ENCODE data around the gene NRROS.
"Not testable (repeated sequence)": the region's sequence is repeated elsewhere in the genome, so short reads cannot be mapped to it uniquely, and the experiment has no call there.

NRROS gene

GRCh38 chr3:196639483-196640296 lies at the start of gene NRROS:
Gene NRROS (plus strand): TSS chr3:196639694. CDS start chr3:196654540, 14,846 bp downstream.
- DNase-seq: peak; percentile 66

DNA sequence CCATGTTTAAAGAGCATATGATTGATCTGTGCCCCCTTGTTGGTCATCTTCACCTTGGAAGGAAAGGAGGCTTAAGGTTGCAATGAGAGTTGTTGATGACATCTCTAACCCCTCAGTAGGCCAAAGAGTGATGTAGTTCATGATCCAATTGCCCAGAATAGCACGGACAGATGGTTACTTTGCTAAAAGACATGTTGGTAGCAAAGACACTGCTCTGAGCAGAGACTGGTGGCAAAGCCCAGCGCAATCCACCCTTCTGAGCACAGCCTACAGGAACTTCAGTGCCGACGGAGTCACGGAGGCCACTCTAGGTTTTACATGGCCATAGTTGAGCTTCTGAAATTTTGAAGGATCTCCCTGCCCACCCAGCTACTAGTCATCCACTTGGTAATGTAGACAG lies 49.2 kb upstream of the NRROS start:
- DNase-seq: no peak

- no peak for DNase-seq
Measured at GRCh38 chr3:196596355-196596754, 43.1 kb upstream of the NRROS start.

GRCh38 chr3:196597971-196598733 lies 41.3 kb upstream of the NRROS start:
- DNase-seq: peak; percentile 44

GRCh38 chr3:196599734-196600128 lies 39.8 kb upstream of the NRROS start:
- DNase-seq: no peak

DNA sequence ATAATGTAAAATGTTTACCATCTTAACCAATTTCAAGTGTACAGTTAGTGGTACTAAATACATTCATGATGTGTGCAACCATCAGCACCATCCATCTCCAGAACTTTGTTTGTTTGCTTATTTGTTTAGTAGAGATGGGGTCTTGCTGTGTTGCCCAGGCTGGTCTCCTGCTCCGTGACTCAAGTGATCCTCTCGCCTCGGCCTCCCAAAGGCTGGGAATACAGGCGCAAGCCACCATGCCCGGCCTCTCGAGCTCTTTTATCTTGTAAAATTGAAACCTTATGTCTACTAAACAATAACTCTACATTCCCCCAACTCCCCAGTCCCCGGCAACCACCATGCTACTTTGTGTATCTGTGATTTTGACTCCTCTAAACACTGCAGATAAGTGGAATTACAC lies 39.1 kb upstream of the NRROS start:
- DNase-seq: no peak

DNA sequence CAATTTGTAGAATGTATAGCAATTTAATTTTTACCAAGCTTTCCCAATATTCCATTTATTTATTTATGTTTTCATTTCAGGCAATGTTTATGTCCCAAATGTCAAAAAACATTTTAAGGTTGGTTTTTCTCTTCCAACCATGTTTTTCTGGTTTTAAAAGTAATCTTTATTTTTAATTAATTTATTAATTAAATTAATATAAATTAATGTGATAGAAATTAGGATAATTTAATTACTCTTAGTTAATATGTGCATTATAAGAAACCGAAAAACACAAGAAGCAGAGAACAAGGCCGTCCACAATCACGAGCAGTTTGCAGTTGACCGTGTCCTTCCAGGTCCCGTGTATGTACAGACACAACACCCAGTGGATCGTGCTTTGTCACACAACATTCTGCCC lies 36.8 kb upstream of the NRROS start:
- no peak for DNase-seq

DNA sequence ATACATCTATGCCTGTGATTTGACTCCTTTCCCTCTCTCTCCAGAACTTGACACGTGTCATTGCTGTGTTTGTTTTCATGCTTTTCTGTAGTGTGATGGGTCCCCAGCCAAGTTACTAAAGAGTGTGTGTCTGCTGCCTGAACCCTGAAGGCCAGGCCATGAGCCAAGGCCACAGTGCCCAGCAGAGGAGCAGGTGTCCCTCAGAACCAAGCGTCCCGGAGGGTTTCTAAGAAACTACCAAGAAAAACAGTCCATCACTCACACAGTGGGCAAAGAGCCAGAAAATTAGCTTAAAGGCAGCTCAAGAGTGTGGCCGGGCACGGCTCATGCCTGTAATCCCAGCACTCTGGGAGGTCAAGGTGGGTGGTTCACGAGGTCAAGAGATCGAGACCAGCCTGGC lies 35.8 kb upstream of the NRROS start:
- DNase-seq: no peak

DNA sequence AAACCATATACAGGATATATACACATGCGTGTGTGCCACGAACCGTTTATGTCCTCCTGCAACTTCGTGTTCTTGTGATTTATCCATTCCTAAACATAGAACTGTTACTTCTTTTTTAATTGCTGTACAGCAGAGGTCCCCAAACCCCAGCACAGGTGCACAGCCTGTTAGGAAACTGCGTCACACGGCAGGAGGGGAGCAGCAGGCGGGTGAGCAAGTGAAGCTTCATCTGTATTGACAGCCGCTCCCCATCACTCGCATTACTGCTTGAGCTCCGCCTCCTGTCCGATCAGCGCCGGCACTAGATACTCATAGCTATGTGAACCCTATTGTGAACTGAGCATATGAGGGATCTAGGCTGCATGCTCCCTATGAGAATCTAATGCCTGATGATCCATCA lies 34.9 kb upstream of the NRROS start:
- DNase-seq: peak; percentile 63

DNA sequence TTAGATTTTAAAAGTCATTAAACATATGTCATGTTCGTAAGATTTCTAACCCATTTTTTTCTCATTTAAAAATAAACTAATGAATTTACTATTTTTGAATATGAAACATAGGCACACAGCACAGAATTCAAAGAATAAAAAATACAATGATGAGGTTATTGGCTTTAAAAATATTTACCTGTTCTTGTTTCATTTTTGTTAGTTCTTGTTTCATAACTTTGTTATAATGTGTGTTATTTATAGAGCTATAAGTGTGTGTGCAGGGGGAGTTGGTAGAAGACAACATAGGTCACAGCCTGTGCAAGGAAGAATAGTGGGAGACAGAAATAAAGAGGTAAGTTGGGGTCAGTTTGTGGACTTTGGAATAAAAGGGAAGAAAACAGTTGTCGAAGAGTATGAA lies 30.8 kb upstream of the NRROS start:
- no peak for DNase-seq

GRCh38 chr3:196609343-196609775 lies 30.1 kb upstream of the NRROS start:
- DNase-seq: peak; percentile 89

- peak; percentile 41 for DNase-seq
Measured at GRCh38 chr3:196609805-196610515, 29.5 kb upstream of the NRROS start.

DNA sequence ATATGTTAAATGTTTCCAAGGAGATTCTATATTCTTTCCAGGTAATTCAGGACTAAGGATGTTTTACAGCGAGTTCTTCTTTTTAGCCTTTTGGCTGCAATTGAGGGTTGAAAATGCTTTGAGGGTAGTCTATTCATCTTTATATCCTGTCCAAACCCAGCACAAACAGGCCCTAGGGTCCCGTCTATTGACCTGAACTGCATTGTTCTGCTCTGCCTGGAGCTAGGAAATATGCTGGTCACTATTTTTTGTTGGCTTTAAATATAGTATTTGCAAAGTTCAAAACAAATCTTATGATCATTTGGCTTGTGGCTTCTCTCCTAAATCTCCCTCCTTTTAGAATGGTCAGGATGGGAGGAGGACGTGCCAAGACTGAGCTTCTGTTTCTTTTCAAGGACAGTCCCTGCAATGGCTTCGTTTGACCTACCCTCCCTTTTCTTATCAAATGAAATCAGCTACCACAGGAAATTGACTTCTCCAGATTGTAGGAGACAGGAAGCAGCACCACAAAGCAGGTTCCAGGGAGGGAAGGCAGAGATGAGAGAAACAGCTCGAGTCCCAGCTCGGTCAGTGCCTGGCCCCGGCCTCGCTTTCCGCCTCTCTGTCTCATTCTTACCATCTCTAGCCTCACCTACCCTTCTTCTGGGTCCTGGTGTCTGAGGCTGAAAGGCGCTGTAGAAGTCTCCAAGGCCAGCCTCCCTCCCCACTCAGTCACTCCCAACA lies 27.6 kb upstream of the NRROS start:
- DNase-seq: no peak

GRCh38 chr3:196615234-196615633 lies 24.3 kb upstream of the NRROS start:
- not testable (repeated sequence) for DNase-seq

- no peak for DNase-seq
Measured at GRCh38 chr3:196617256-196617655, 22.2 kb upstream of the NRROS start.

GRCh38 chr3:196619223-196619622 lies 20.3 kb upstream of the NRROS start:
- no peak for DNase-seq

DNA sequence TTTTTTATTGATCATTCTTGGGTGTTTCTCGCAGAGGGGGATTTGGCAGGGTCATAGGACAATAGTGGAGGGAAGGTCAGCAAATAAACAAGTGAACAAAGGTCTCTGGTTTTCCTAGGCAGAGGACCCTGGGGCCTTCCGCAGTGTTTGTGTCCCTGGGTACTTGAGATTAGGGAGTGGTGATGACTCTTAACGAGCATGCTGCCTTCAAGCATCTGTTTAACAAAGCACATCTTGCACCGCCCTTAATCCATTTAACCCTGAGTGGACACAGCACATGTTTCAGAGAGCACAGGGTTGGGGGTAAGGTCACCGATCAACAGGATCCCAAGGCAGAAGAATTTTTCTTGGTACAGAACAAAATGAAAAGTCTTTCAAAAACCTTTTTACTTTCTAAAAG lies 19.9 kb upstream of the NRROS start:
- DNase-seq: not testable (repeated sequence)

DNA sequence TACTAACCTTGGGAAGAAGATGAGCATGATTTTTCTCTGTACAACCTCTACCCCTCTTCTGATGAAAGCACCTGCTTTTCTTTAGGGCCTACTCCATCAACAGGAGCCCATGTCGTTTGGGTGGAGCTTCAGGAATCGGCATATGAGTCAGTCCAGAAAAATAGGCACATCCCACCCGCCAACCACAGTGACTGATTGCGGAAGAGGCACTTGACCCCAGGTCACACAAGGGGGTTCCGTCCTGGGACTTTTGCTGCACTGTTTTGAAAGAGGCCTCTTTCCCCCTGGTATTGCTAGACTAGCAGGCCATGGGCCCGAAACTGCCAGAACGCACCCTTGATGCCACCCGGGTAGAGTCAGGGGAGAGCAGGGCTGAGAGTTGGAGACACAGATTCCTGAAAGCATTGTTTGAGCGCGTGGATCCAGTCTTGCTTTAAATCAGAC lies 19.3 kb upstream of the NRROS start:
- DNase-seq: peak; percentile 54

- DNase-seq: no peak
Measured at GRCh38 chr3:196620684-196621083, 18.8 kb upstream of the NRROS start.

DNA sequence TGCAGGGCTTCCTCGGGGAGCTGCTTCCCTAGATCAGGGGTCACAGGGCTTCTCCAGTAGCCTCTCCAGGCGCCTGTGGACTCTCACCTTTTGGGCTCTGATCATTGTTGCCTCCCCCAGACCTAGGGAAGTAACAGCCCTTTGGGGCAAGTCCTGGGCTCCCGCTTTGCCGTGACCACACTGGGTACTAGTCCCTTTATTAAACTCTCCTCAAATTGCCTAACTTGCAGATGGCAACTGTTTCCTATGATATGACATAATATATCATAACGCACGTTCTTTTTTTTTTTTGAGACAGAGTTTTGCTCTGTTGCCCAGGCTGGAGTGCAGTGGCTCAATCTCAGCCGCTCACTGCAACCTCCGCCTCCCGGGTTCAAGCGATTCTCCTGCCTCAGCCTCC lies 17.9 kb upstream of the NRROS start:
- DNase-seq: no peak

GRCh38 chr3:196624067-196624790 lies 15.3 kb upstream of the NRROS start:
- no peak for DNase-seq

DNA sequence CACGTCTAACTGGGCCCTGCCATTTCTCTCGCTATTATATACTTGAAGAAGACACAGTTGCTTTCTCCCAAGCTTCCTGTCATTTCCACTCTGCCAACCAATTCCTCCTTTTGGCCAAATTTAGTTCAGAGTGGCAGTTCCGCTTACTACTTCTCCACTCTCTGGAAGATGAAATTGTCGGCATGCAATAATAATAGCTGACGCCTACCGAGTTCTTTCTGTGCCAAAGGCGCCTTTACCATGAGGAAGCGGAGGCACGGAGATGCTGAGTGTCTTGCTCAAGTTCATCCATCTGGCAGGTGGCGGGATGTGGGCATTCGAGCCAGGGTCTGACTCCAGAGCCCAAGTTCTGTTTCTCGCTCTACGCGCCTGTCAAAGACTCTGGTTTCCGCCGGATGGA lies 14.6 kb upstream of the NRROS start:
- DNase-seq: no peak
